PC-3 (cell line): ENCODE data around the gene IRS2. TPM values are rescaled to one million over a fixed set of nuclear protein-coding genes. Genes with fewer than 3 reads are reported as not detected.
A peak's percentile ranks its signal among the peaks of the same experiment; 100 is the strongest.

ENCODE experiments used
- ATAC-seq: fragments of 200-7000 bp; cut with Tn5 transposase; 2 replicates; pipeline ENCODE4 v1.9.1; 2020; ENCODE audit warnings: mild to moderate bottlenecking, moderate library complexity
- BruUV-seq: library from RNA; stranded (reverse); fragments of 400-500 nt; replicated peaks from 2 replicates; lab custom pipeline; 2021; lab: Mats Ljungman, UMichigan
- CTCF ChIA-PET: fragments of 300-600 bp; sonication (Branson Sonifier 250); formaldehyde crosslinking; loops from one replicate; lab custom pipeline; 2022; ENCODE audit warnings: antibody characterized with exemption; lab: Charles Lee
- POLR2A ChIA-PET: fragments of 300-600 bp; sonication (Branson Sonifier 250); formaldehyde crosslinking; loops from one replicate; lab custom pipeline; 2022; ENCODE audit warnings: antibody characterized with exemption; ENCODE audit not compliant: unreplicated experiment; lab: Charles Lee
- DNase-seq: peaks from one replicate; pipeline ENCODE4 v3.0.0-alpha.2; 2015
- H2AFZ ChIP-seq: fragments of 300-600 bp; sonication (generic); 2 replicates; pipeline ENCODE4 v1.6.0; 2016; ENCODE audit warnings: antibody characterized with exemption, low read length
- H3F3A ChIP-seq: fragments of 300-600 bp; sonication (generic); one replicate; pipeline ENCODE4 v1.6.0; 2017; ENCODE audit warnings: antibody characterized with exemption, low read length, control low read depth, mild to moderate bottlenecking; ENCODE audit not compliant: unreplicated experiment
- H3K27ac ChIP-seq: fragments of 300-600 bp; sonication (generic); 2 replicates; pipeline ENCODE4 v1.5.1; 2016; ENCODE audit warnings: mild to moderate bottlenecking, low read length
- H3K27me3 ChIP-seq: fragments of 300-600 bp; sonication (generic); 2 replicates; pipeline ENCODE4 v1.6.1; 2016; ENCODE audit warnings: low read length, mixed read lengths
- H3K36me3 ChIP-seq: fragments of 300-600 bp; sonication (generic); 2 replicates; pipeline ENCODE4 v1.6.1; 2016; ENCODE audit warnings: low read depth, mixed run types, low read length, mixed read lengths
- H3K4me1 ChIP-seq: fragments of 300-600 bp; sonication (generic); 2 replicates; pipeline ENCODE4 v1.5.1; 2016; ENCODE audit warnings: low read length; ENCODE audit not compliant: insufficient read depth
- H3K4me2 ChIP-seq: fragments of 300-600 bp; sonication (generic); 2 replicates; pipeline ENCODE4 v1.6.0; 2016; ENCODE audit warnings: low read length
- H3K4me3 ChIP-seq: fragments of 300-600 bp; sonication (generic); 2 replicates; pipeline ENCODE4 v1.5.1; 2016; ENCODE audit warnings: mild to moderate bottlenecking, low read length, mixed read lengths
- H3K79me2 ChIP-seq: fragments of 300-600 bp; sonication (generic); 2 replicates; pipeline ENCODE4 v1.6.1; 2017; ENCODE audit warnings: low read length, mixed read lengths
- H3K9ac ChIP-seq: fragments of 300-600 bp; sonication (generic); 2 replicates; pipeline ENCODE4 v1.6.0; 2016; ENCODE audit warnings: mild to moderate bottlenecking, low read length
- H3K9me2 ChIP-seq: fragments of 300-600 bp; sonication (generic); replicated peaks from 2 replicates; pipeline ENCODE4 v1.6.1; 2016; ENCODE audit warnings: mixed run types, low read length, mixed read lengths
- H3K9me3 ChIP-seq: fragments of 300-600 bp; sonication (generic); 2 replicates; pipeline ENCODE4 v1.6.1; 2016; ENCODE audit warnings: low read length, mixed read lengths
- H4K20me1 ChIP-seq: fragments of 300-600 bp; sonication (generic); 2 replicates; pipeline ENCODE4 v1.6.1; 2016; ENCODE audit warnings: low read length, mixed read lengths
- CTCF ChIP-seq: fragments of 300-600 bp; sonication (generic); conservative IDR thresholded peaks from 2 replicates; pipeline ENCODE4 v1.5.1; 2017; ENCODE audit warnings: antibody characterized with exemption, low read depth, mild to moderate bottlenecking, low read length
- EZH2 ChIP-seq: fragments of 300-600 bp; sonication (generic); IDR thresholded peaks from one replicate; pipeline ENCODE4 v1.6.1; 2017; ENCODE audit warnings: antibody characterized with exemption, mild to moderate bottlenecking, low read length; ENCODE audit not compliant: unreplicated experiment
- EZH2phosphoT487 ChIP-seq: fragments of 300-600 bp; sonication (generic); IDR thresholded peaks from 2 replicates; pipeline ENCODE4 v1.6.1; 2018; ENCODE audit warnings: mild to moderate bottlenecking, antibody characterized with exemption, low read length, borderline replicate concordance
- intact Hi-C: fragments of 100-400 bp; cut with micrococcal nuclease; formaldehyde crosslinking; loops from 2 replicates; pipeline ENCODE4 v1.9.0; 2023
- total RNA-seq: library from RNA; depleted of rRNA; stranded (reverse); fragments of >200 nt; gene quantifications from 2 replicates; pipeline ENCODE4 v1.2.3, GENCODE V29; 2014

The IRS2 gene
- total RNA-seq, 1 experiment from 2014 or later, result 5.6 TPM

DNA sequence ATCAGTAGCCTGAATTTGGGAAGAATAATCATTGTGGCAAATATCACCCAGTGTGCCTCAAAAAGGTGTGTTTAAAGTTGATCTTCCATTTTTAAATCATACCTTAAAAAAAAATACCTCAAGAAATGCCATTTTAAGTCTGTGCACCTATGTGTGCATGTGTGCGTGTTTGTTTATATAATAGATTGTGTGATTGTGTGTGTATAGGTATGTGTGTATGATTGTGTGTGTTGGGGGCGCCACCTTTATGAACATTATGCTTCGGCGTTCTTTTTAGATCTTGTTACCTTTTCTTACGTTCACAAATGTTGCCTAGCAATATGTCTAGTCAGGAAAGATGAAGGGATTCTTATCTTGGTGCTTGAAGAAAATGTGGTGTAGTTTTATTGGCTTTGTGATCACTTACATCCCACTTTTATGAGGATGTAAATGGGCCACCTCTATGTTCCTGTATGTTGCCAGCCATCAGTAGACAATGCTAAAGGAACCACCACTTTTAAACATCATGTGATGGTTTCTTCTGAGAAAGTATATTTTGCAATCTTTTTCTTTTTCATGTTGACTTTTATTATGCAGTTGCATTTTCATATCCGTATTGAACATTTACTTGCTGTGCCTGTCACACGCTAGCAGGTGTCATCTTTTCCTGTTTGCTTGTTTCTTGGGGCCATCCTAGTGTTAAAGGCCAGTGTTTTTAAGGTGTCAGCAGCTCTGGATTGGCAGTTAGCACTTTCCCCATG lies 2.2 kb upstream of the IRS2 start:
- intact Hi-C loops, result loop anchor here (5.0 to 10.0 kb wide), 2 partner anchors 514 to 871 kb away; no protein-coding TSS in a partner anchor
- no peaks in the 10 kb centered on the region for H3K36me3 ChIP-seq
- ChIA-PET CTCF (interaction anchor here (0.7 kb wide), 1 partner anchor 653 kb away, joined by 3 read pairs; no protein-coding TSS in a partner anchor), POLR2A (no interaction called here)
- ATAC-seq (no peak), DNase-seq (no peak)
- H3F3A ChIP-seq, result peaks cover 2% of the 10 kb centered on the region
- TSS peak; percentile 47 for BruUV-seq
- no peak overlapping the region for H3K27ac ChIP-seq
- H4K20me1 ChIP-seq, result no peaks in the 10 kb centered on the region
- H3K4me3 ChIP-seq, result no peak overlapping the region
- H3K27me3 ChIP-seq, result no peaks in the 10 kb centered on the region
- peaks cover 8% of the 10 kb centered on the region; the same call in 1 of the 2 replicates for H3K4me1 ChIP-seq
- H3K9me2 ChIP-seq, result no peaks in the 10 kb centered on the region
- TF ChIP-seq CTCF, result no peak
- TF ChIP-seq EZH2phosphoT487, result no peak
- no peak for TF ChIP-seq EZH2
- H3K79me2 ChIP-seq, result peaks cover 12% of the 10 kb centered on the region
- H3K9ac ChIP-seq, result no peak overlapping the region
- H2AFZ ChIP-seq, result no peak overlapping the region
- no peak overlapping the region for H3K4me2 ChIP-seq
- H3K9me3 ChIP-seq, result no peaks in the 10 kb centered on the region

DNA sequence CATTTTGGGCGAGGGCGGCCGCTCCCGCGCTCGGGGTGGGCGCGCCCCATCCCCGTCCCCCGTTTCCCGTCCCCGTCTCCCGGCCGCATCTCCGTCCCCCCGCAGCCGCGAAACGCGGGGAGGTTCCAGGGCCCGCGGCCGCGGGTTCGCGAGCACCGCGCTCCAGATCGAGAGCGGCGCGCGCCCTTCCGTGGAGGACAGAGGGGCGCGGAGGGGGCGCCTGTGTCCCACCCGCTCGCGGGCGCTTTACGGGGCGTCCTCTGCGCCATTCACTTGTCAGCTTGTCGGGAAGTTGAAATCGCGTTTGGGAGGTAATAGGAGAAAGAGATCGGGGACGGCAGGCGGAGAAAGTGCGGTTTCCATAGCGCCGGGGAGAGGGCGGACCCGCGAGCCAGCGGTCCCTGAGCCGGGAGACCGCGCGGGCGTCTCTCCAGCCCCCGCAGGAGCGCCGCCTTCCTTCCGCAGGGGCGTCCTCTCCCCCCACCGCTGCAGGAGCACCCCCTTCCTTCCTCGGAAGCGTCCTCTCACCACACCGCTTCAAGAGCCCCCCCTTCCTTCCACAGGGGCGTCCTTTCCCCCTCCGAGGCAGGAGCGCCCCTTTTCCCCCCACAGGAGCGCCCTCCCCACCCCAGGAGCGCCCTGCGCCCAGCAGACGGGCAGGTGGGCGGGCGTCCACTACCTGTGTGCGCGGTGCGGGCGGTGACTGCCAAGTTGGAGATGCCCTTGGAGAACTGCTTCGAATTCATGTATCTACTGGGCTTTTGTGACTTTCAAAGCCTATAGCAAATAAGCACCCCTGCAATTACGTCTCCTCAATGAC lies 962 bp upstream of the IRS2 start:
- H3K9me2 ChIP-seq, result no peaks in the 10 kb centered on the region
- intact Hi-C loops, result loop anchor here (5.0 to 10.0 kb wide), 2 partner anchors 513 to 870 kb away; no protein-coding TSS in a partner anchor
- peak overlapping the region; percentile 87 for H3K4me2 ChIP-seq
- H3K4me1 ChIP-seq, result peaks cover 9% of the 10 kb centered on the region
- no peaks in the 10 kb centered on the region for H4K20me1 ChIP-seq
- H2AFZ ChIP-seq, result peak overlapping the region; percentile 74
- H3K27ac ChIP-seq, result no peak overlapping the region
- peak overlapping the region; percentile 71 for H3K9ac ChIP-seq
- CTCF ChIA-PET, result no interaction called here
- H3K36me3 ChIP-seq, result no peaks in the 10 kb centered on the region
- peaks cover 2% of the 10 kb centered on the region for H3F3A ChIP-seq
- no peak; the same call in 1 of the 2 replicates for ATAC-seq
- POLR2A ChIA-PET, result interaction anchor here (0.6 to 0.8 kb wide), 4 partner anchors 60 to 313 kb away, joined by 5 to 17 read pairs (median 10); no protein-coding TSS in a partner anchor
- peak; percentile 22 for DNase-seq
- H3K4me3 ChIP-seq, result peak overlapping the region; percentile 70
- no peaks in the 10 kb centered on the region for H3K9me3 ChIP-seq
- no TSS peak for BruUV-seq
- TF ChIP-seq CTCF (no peak), EZH2 (no peak), EZH2phosphoT487 (no peak)
- H3K79me2 ChIP-seq, result peaks cover 24% of the 10 kb centered on the region
- H3K27me3 ChIP-seq, result no peaks in the 10 kb centered on the region
